Endothelial cell of hepatic sinusoid (primary cell): ENCODE results near the gene TRAK1.

Experiments used
- in situ Hi-C: cut with HindIII; loops from 2 replicates; pipeline ENCODE4 v1.10.0; 2017; ENCODE audit warnings: low sequenced_read_pairs

TRAK1 gene

DNA sequence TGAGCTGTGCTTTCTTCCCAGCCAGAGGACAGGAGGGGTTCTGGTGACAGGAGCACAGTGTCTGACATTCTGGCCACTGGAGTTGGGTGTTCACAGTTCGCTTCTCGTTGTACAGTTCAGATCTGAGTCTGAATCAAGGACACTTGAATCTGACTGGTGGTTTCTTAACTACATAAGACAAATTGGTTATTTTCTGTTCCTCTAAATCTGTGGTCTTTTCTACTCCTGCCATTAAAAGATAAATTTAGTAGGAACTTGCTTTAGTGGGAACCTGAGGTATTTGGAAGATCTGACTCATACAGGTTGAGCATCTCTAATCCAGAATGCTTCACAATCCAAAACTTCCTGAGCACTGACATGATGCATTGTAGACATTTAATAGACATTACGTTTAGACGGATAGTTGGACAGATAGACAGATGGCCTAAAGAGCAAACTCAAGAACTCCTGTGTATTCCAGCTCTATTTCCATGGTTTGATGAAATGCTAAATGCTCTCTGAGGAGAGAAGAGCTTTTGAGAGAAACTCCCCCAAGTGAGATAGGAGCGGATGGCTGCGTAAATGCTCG lies 103.9 kb downstream of the TRAK1 start:
- in situ Hi-C loops = loop anchor here (5.0 to 10.0 kb wide), 3 partner anchors 38 to 93 kb away; no protein-coding TSS in a partner anchor

DNA sequence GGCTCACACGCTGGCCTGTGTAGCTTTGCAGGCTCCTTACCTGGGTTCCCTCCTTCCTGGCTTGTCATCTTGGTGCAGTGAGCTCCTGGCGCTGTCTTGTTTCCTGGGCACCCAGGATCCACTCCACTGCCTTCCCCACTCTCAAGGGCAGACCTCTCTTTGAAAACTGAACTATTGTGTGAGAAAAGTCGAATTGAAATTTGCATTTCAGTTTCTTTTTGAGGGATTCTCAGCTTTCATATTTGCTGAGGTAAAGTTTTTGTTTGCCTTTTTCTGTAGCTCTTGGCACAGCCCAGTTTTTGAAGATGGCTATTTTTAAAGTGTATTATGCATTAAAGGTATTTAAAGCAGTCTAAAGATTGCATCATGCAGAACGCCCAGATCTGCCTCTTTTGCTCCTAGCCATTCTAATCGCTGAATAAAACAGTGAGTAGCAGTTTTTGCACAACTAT lies 104.7 kb downstream of the TRAK1 start:
- in situ Hi-C loops = loop anchor here (10.0 kb wide), 1 partner anchor 61 kb away; no protein-coding TSS in a partner anchor

DNA sequence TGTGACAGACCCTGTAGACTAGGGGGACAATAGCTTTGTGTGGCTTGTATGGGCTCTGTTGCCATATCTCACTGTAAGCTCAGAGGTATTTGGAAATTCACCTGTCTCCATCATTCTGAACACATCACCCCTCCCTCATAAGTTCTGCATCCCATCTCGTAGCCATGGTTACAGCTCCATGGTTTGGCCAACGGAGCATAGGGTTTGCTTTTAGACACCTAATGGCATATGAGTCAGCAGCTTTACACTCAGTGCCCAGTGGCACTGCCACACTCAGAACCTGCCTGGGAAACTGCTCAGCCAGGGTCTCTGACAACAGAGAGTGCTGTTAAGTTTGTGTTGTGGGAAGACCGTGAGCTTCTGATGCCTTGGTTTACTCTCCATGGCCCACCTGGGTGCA lies 107.6 kb downstream of the TRAK1 start:
- in situ Hi-C loops = loop anchor here (10.0 kb wide), 1 partner anchor 64 kb away; no protein-coding TSS in a partner anchor

DNA sequence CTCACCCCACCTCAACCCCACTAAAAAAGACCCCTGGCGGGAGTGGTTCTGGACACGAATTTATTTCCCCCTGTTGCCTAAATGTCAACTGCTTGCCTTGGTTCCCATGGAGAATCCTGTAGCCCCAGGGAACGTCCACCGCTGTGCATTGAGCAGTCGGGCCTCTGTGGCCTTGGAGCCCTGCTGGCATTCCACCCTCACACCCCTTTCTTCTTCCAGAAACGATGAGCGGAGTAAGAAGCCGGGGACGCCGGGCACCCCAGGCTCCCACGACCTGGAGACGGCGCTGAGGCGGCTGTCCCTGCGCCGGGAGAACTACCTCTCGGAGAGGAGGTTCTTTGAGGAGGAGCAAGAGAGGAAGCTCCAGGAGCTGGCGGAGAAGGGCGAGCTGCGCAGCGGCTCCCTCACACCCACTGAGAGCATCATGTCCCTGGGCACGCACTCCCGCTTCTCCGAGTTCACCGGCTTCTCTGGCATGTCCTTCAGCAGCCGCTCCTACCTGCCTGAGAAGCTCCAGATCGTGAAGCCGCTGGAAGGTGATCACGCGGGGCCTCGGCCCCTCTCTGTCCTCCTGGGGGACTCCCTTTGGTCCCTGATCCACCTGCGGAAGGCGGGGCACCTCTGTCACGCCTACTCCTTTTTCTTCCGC lies 111.2 kb downstream of the TRAK1 start:
- in situ Hi-C loops = no loop called here

DNA sequence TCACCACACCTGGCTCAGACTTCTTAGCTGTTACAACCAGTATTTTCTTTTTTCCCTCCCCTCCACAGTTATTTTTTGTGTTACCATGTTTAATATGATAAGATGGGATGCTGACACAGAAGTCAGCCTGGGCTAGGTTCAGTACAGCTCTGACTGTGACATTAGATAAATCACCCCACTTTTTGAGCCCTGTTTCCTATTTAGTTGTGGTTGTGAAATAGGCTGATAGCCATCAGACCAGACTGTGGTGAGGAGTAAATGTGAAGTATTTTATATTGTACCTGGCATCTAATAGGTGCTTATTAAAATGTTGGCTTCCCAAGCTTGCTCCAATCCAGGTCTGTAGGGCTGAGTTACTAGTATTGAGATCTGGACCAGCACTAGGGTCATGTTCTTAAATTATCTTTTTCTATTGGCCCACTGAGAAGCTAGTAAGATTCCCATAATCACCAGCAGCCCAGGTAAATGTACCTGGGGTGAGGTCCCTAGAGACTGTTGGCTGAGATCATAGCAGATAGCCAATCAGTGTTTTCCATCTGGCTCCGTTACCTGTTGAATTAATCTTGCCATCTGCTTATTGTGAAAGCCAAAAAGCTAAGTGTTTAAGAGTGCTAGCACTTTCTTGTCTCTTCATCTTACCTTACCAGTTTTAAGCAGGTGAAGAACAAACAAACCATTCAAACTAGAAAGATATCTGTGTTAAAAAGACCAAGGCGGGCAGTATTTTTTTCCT lies 113.9 kb downstream of the TRAK1 start:
- in situ Hi-C loops = no loop called here

DNA sequence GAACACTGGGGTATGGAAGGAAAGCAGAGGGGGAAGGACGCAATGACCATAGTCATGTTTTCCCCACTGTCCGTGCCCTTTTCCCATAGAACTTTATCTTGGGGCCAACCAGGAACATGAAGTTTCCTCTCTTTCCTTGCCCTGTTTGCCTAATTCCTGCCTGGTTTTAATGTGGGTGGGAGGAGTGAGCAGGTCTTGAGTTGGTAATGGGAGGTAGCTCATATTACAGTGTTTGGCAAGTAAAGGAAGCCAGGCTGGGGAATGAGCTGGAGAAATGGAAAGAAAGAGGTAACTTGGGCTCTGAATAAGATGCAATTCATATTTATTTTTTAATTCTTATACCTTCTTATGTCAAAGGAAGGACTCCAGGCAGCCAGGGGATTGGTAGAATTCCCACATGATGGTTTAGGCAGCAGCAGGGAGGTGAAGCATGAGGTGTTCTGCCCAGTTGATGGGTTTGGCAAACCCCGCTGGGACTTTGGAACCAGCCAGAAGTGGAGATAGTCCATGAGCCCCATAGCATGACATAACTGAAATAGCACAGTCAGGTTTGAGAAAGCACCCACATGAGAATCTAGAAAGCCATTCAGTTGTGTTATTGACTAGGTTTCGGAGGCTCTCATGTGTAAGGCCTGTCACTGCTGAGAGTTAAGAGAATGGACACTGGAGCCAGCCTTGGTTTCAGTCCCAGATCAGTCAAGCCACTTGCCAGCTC lies 114.8 kb downstream of the TRAK1 start:
- in situ Hi-C loops = no loop called here

DNA sequence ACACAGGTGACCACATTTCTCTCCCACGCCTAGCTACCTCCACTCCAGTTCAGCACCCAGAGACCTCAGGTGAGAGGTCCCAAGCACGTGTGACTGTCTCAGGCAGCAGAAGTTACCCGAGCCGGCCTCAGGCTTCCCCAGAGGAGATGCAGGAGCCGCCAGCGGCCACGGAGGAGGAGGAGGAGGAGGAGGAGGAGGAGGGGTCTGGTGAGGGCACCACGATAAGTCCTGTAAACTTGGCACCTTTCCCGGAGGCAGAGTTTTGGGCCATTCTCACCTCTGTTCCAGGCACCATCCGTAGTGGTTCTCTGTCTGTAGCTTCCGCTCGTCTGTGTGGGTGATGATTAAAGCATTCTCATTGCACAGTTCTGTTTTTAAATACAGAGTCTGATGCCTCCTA lies 118.8 kb downstream of the TRAK1 start:
- in situ Hi-C loops = no loop called here

DNA sequence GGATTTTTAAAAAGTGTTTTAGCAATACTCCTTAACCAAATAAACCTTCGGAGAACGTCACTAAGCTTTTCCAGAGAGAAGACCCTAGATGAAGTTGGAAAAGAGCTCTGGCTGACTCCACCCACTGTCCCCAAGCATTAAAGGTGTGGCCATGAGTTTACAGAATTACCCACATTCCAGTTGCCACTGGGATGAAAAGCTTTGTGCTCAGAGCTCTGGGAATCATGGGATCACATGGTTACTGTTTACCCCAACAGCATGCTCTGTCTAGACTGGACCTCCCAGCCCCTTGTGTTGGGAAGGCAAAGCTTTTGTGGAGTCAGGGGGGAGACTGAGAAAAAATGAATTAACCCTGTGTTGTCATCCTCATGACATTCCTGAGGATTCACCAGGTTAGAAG lies 119.6 kb downstream of the TRAK1 start:
- in situ Hi-C loops = no loop called here

DNA sequence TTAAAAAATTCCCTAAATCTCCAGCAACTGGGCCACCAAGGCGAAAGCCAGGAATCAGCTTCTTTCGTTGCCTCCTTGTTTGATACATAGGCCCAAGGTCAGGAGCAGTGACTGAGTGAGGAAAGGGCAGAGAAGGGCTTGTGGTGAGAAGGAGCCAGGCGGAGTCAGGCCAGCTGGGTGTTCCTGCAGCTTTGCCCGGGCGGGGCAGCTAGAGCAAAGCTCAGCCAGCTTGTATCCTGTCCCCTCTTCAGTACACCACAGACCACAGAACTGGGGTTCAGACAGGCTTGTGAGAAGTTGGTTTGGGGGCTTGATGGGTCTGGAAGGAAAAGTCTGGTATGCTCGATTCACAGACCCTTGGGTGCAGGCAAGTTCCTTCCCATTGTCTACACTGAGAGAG lies 122.3 kb downstream of the TRAK1 start:
- in situ Hi-C loops = no loop called here

DNA sequence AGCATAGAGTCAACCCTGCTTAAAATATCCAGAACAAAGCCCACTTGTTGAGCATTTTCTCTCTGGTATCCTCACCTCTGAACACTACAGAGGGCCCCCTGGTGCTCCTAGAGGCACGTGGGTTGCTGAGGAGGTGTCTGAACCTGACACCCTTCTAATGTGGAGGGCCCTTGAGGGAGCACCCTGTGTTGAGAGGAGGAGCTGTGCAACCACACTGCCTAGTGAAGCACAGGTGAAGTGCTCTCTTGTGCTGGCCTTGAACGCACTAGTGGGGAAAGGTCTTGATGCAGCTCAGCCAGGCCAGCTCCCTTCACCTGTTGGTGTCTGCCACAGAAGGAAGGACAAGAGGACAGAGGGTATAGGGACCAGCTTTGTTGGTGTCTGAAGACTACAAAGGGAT lies 122.9 kb downstream of the TRAK1 start:
- in situ Hi-C loops = no loop called here

DNA sequence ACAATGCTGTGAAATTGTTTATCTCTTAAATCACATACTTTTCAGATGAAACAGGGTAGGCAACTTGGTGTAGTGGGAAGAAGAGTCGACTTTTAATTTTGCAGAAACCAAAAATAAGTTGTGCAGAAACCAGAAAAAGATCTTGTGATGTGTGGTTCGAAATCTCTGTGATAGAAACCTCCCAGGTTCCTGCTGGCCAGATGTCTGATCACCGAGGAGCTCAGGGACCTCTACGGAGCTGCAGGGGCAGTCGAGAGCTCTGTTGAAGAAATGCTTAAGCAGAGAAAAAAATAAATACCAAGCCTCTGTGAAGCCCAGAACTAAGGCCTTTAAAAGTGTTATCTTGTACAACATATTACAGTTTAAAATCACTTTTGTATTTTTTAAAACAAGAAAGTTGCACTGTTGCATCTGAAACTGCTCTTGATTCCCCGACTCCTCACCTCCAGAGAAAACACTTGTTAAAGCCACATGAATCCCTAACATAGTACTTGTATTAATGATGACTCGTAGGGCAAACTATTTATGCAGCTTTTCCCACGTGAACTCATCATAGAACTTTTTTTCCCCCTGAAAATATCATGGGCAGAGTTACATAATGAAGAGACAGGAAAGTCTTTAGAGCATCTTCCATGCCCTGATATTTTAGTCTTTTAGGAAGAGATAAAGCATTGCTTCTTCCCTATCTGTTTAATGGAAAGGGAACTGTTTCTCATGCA lies 123.6 kb downstream of the TRAK1 start:
- in situ Hi-C loops = no loop called here

DNA sequence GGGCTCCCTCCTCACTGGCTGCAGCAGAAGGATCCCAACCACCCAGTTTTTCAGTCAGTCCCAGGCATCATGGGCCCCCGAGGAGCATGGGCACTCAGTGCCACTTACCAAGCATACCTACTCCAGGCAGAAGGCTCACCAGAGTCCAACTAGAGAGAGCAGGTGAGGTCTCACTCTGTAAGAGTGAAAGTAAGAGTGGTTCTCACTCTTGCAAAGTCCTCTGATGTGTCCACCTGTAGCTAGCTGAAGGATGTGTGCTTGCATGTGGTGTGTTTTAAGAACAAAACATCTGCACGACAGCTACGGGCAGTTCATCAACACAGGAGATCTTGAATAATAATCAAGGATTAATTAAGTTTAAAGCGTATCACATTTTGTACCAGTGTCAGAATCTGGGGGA lies 125.1 kb downstream of the TRAK1 start:
- in situ Hi-C loops = no loop called here

DNA sequence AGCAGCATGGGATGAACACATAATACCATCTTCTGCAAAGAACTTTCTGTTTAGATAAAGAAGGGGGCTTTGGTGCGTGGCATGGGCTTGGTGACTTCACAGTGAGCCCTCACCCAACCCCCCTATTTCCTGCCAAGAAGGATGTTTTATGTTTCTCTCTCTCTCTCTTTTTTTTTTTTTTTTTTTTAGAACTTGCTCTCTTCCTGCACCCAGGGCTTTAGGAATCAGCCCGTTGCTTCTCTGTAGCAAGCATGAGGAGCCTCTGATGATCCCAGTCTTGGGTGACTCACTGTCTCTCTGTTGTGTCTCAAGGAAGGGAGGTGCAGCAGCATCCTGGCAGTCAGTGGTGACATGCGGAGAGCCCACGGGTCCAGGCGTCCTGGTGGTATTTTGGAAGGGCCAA lies 125.8 kb downstream of the TRAK1 start:
- in situ Hi-C loops = no loop called here

DNA sequence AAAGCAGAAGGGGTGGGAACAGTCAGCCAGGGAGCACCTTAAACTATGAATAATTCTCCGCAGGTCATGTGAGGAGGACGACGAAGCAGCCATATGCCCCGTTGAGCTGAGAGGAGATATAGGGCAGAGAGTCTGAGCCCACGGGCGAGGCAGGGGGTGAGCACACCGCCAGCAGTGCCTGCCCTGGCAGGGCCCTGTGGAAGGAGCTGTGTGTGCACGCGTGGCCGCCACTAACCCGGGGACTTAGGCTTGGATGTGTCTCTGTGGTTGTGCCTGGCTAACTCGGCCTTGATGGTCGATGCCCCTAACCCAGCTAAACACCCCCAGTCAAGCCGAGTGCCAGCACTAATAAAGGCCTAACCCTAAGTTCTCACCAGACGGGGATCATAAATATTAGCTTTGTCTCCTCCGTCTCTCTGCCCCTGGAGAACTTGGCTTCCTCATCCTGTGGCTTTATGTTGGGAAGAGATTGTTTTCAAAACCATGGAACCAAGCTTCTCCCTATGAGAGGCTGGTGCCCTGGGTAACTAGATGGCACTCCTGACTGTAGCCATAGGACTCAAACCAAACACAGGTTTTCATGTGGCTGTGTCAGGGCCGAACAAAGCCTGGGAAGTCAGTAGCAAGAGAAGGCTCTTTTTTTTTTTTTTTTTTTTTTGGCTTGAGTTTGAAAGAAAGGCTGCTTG lies 129.4 kb downstream of the TRAK1 start:
- in situ Hi-C loops = no loop called here

DNA sequence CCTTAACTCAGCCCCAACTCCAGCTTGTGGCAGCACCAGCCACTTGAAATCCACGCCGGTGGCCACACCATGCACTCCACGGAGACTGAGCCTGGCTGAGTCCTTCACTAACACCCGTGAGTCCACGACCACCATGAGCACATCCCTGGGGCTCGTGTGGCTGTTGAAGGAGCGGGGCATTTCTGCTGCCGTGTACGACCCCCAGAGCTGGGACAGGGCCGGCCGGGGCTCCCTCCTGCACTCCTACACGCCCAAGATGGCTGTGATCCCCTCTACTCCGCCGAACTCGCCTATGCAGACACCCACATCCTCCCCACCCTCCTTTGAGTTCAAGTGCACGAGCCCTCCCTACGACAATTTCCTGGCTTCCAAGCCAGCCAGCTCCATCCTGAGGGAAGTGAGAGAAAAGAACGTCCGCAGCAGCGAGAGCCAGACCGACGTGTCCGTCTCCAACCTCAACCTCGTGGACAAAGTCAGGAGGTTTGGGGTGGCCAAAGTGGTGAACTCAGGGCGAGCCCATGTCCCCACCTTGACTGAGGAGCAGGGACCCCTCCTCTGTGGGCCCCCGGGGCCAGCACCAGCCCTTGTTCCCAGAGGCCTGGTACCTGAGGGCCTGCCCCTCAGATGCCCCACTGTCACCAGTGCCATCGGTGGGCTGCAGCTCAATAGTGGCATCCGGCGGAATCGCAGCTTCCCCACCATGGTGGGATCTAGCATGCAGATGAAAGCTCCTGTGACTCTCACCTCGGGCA lies 132.0 kb downstream of the TRAK1 start:
- in situ Hi-C loops = no loop called here

DNA sequence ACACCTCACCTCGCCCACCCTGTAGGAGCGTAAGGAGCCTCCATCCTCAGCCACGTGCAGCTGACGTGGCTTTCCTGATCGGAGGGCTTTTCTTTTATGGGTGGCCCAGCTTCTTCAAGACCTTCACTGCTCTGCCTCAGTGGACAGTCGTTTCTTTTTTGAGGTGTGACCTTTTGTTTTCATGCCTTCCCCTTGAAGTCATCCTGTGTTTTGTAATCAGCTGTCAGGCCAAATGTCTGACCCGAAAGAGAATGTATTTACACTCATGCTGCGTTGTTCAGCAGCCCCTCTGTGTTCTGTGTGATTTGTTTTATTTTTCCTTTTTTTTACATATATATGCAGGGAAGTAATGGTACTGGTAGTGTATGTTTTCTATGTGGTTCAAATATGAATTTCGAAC lies 133.0 kb downstream of the TRAK1 start:
- in situ Hi-C loops = no loop called here

DNA sequence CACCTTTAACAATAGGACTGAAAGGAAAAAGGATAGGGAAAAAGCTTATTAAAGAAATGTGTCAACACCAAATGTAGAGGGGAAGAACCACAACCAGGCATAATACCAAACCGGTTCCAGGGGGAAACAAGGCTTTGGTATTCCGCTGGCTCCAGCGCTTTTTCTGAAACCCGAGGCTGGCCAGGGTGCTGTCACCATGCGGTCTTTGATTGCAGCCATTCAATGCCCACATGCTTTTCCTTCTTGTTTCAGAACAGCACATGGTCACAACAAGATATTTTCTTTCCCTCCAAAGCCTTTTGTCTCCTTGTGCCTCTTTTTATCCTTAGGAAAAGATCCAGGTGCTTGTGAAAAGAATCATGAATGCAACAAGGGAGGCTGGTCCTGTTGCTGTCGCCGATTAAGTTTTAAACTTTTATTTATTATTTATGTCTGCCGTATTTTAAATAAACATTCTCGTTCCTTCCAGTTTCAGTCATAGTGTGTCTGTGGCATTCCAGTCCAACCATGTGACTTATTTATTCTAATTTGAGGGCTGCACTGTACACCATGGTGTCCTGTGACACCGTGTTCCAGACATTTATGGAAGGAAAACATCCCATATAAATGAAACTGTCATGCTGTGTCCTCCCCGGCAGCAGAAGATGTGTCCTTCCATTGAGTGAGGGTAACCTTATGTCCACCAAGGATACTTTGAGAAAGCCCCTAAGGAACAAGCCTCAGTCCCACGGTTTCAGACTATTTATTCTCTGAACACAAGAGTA lies 133.7 kb downstream of the TRAK1 start:
- in situ Hi-C loops = no loop called here

DNA sequence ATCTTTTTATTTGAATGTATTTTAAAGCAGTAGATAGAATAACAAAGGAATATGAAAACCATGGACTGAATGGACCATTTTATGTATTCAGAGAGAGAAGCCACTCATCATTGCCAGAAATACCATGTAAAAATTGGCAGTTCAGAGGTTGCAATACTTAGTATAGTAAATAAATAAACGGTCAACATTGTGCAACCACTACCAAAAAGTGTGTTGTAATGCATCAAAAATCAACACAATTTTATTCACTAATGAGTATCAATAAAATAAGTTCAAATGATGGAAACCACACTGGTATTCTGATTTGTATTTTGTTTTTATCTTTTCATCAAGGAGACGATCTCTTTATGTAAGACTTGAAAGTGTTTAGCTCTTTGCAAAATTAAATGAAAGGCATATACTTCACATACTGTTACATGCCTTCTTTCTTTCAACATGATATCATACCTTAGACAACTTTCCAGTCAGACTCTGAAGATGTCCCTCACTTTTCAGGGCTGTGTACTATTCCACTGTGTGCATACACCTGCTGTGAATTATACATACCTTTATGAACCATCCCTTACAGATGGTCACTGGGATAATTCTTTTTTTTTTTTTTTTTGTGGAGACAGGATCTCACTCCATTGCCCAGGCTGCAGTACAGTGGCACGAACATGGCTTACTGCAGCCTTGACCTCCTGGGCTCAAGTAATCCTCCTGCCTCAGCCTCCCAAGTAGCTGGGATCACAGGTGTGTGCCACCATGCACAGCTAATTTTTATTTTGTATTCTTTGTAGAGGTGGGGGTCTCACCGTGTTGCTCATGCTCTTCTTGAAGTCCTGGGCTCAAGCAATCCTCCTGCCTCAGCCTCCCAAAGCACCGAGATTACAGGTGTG lies 134.6 kb downstream of the TRAK1 start:
- in situ Hi-C loops = no loop called here
